Stimulated activated CD8-positive, alpha-beta memory T cell treated with anti-CD3 and anti-CD28 coated beads, Interleukin-2, amount 100 ng/mL, for 48 hours (primary cell): ENCODE data around the gene PRMT2.

Experiments used
- DNase-seq, 2 donors: peaks; one replicate each; pipeline ENCODE4 v3.0.0-alpha.2; 2020; ENCODE audit warnings: low read depth in 2 of 2

PRMT2 gene

GRCh38 chr21:46635324-46636180 is at the start of gene PRMT2:
Gene PRMT2, plus strand, starts transcription at chr21:46635674. Its CDS starts 1,278 bp downstream, at chr21:46636952.
- DNase-seq, result peak; percentile 94 to 96

- DNase-seq, result no peak
Observed at GRCh38 chr21:46594276-46594675, 41.2 kb upstream of the PRMT2 start.

DNA sequence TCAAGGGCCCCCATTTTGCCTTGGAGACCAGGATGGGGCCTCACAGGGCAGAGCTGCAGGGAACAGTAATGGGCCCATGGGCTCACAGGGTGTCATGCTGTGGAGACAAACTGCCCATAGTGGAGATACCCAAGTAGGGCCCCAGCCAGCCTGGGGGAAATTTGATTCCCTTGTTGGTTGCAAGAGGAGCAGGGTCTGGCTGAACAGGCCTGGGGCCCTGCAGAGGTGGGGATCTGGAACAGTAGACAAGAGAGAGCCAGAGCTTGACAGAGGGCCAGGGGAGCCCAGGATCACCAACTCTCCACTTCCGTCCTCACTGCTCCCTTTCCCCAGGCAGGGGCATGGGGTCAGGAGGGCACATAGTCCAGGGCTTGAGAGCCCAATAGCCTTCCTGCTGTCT is 39.3 kb upstream of the PRMT2 start:
- no peak for DNase-seq

DNA sequence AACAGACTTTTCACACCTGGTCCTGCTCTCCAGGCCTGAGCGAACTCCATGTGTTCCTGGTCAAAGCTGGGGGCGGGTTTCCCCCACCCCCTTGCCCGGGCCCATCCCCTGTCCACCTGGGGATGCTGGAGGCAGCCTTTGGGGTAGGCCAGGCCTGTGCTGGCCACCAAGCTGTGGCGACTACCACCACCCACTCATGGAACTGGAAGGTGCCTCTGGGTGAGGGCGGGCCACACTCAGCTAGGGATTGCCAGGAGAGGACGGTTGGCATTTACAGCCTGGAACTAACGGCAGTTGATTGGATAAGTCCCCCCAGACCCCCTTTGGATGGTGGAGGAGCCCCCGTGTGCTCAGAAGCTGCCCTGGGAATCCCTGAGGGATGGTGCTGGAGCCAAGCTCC is 38.4 kb upstream of the PRMT2 start:
- DNase-seq, result no peak

DNA sequence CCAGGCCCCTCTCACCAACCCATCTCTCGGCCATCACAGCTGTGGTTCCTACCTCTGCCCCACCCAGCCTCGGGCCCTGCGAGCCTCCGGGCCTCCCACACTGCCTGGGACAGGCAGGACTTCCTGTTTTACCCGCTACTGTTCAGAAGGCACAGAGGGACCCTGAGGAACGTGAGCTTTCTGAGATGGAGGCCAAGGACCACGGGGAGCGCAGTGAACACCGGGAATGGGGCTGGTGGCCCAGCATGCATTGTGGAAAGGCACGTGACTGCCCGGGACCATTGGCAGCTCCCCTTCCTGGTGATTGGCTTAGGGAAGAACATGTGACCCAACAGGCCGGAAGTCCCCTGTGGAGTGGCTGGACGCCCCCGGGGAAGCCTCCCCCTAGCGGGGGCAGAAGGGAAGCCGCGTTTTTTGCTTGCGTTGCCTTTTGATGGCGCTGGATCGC is 37.6 kb upstream of the PRMT2 start:
- no peak for DNase-seq

- DNase-seq, result no peak
Observed at GRCh38 chr21:46598581-46599572, 36.6 kb upstream of the PRMT2 start.

DNA sequence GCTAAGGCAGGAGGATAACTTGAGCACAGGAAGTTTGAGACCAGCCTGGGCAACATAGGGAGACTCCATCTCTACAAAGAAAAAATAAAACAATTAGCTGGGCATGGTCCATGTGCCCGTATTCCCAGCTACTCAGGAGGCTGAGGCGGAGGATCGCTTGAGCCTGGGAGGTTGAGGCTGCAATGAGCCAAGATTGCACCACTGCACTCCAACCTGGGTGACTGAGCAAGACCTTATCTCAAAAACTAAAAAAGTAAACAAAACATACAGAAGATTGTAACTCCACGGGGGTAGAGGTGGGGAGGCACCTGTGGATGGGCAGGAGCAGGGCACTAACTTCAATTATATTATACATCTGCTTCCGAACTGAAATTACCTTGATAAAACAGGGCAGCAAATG is 35.2 kb upstream of the PRMT2 start:
- no peak for DNase-seq

GRCh38 chr21:46600978-46601377 is 34.5 kb upstream of the PRMT2 start:
- DNase-seq, result no peak

DNA sequence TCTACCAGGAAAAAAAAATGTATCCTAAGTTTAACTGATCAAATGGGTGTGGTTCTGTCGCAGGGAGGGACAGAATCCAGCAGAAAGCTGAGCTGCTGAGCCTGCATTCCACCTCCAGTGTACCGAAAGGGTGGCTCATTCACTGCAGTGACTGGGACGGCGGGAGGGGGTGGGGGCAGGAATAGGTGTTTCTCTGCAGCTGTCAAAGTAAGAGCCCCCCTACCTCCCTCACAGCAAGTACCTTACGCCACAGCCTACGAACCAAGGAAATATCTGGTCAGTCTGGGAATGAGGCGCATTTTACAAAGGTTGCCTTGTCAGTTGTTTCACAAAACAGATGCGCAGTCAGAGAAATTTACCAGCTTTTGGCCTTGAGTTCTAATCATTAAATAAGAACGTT is 32.2 kb upstream of the PRMT2 start:
- DNase-seq, result no peak

- DNase-seq, result no peak
Observed at GRCh38 chr21:46604329-46604974, 31.0 kb upstream of the PRMT2 start.

- no peak for DNase-seq
Observed at GRCh38 chr21:46604975-46605766, 30.3 kb upstream of the PRMT2 start, which contains the start of gene S100B. Gene S100B, minus strand, starts transcription at chr21:46605082. Its CDS starts 2,667 bp downstream, at chr21:46602415.

DNA sequence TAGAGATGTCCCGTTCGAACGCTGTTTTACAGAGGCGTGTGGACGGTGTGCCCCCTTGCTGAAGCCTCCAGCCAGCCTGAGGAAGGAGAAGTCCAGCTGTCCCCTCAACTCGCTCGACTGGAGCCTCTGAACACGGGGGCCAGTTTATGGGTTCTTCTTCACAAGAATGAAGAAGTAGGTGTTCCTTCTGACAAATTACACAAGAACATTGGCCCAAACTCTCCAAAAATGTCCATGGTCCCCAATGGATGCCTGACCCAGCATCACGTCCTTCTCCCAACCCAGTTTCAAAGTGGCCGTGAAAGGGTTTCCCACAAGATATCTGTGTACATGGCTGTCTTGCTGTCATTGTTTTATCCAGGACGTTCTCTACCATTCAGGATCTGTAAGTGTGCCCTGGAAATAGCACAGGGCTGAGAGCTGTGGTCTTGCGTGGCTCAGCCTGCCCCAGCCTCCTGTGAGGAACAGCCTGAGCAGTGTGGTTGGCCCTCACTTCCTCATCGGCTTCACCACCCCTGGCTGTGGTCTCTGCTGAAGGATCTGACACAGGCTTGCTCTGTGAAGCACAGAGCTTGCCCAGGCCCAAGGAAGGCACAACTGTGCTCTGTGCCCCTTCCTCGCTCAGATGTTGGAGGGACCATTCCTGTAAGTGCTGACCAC is 29.6 kb upstream of the PRMT2 start:
- peak; percentile 10 to 17 for DNase-seq

GRCh38 chr21:46606427-46606813 is 29.1 kb upstream of the PRMT2 start:
- DNase-seq, result no peak

GRCh38 chr21:46607636-46608035 is 27.8 kb upstream of the PRMT2 start:
- no peak for DNase-seq

DNA sequence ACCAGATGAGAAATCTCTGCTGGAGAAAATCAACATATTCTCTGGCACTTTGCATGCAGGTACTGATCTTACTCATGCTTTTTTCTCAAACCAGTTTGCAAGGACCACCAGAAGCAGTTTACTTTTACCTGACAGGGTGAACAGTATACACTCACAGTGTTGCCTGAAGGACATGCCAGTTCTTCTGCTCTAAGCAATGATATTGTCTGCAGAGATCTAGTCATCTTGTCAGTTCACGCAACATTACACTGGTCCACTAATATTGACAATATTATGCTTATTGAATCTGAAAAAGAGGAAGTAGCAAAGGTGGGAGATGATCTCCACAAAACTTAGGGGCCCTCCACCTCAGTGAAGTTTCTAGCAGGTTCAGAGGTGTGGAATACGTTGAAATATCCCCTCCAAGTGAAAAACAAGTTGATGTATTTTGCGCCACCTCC is 26.8 kb upstream of the PRMT2 start:
- no peak for DNase-seq

DNA sequence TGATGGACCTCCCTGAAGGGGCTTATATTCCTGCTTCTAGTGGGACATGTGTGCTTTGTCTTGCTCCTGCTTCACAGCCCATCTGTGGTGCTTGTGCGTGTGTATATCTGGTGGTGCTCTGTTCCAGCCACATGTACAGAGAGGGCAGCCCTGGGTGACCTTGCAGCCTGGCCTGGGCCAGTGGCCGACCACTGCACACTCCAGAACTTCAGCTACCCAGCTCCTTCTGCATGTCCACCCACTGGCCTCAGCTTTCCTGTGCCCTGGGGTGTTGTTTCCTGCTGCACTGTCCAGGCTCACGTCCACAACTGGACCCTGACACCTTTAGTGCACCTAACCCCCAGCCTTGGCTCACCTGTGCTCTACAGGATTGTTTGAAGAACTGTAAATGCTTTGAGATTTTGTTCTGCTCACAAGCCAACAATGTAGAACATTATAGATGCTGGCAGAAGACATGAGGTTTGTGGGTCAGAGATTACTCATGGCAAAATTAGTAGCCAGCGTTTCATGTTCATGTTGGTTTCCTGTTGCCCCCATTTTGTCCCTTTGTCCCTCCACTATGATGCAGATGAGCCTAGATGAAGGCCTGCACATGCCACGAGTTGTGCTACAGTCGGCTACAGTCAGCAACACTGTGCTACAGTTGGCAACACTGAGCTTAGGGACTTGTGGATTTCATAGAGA is 25.3 kb upstream of the PRMT2 start:
- no peak for DNase-seq

GRCh38 chr21:46613391-46613790 is 22.1 kb upstream of the PRMT2 start:
- no peak for DNase-seq

- DNase-seq, result no peak
Observed at GRCh38 chr21:46616050-46616449, 19.4 kb upstream of the PRMT2 start.

GRCh38 chr21:46616656-46617055 is 18.8 kb upstream of the PRMT2 start:
- DNase-seq, result no peak
